HPDE6-E6E7 (cell line): ENCODE measurements around the gene SLC1A2.

ENCODE experiments used
- DNase-seq: peaks from one replicate; pipeline ENCODE4 v3.0.0; 2011; ENCODE audit warnings: missing footprints; ENCODE audit errors: extremely low spot score

SLC1A2 gene

GRCh38 chr11:35349897-35350296 is 69.5 kb downstream of the SLC1A2 start:
- DNase-seq: no peak

DNA sequence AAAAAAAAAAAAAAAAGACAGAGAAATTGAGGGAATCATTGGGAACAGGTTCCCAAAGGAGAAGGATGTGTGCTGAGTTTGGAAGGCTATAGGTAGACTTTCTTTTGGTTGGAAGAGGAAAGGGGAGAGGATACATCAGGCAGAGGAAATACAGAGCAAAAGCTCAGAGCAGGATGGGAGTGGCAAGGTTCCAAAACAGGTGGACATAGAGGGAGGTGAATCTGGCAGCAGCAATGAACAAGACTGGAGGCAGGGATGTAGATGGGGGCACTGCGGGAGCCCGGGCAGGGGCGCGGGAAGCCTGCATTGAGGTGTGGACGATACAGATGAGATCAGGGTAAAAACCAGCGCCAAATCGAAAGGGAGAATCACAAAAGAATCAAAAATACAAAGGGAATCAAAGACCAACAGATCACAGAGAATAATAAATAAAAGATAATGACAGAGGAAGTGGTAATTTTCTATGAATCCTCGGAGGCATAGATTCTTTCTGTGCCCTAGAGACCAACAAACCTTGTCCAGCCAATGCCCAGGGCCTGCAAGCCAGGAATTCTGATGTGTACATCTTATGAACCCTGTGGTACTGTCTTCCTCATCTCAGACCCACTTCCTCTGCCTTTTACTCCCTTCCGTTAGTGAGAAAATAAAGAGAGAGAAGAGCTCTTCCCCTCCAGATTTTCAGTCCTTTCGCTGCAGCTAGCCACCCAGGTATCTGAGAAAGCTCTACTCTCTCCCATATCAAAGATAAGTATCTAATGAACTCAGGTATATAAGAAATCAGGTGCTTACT is 70.3 kb downstream of the SLC1A2 start:
- no peak for DNase-seq

GRCh38 chr11:35347921-35348331 is 71.4 kb downstream of the SLC1A2 start:
- DNase-seq: no peak

GRCh38 chr11:35347173-35347878 is 72.0 kb downstream of the SLC1A2 start:
- DNase-seq: no peak

- DNase-seq: no peak
Measured at GRCh38 chr11:35346472-35347156, 72.7 kb downstream of the SLC1A2 start.

- DNase-seq: no peak
Measured at GRCh38 chr11:35344681-35345574, 74.4 kb downstream of the SLC1A2 start.

DNA sequence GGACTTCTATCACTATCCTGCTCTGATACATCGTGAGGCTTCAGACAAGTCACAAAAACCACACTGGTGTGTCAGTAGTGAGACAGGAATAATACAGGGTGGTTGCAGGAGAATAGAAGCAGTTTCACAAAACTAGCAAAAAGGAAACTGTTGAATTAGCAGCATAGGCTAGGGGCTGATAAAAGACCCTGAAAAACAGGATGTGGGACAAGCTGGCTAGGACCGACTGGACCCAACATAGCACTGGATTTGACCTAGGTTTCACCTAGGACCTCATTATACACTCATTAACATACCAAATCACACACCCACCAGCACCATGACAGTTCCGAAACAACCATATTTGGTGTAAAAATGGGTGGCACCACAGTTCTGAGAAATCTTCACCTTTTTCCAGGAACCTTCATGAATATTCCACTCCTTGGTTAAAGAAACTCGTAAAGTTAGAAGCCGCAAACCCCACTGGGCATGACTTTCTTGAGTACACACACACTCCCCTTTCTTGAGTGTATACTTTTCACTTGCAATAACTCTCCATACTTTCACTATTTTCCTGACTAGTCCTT is 76.2 kb downstream of the SLC1A2 start:
- DNase-seq: no peak

GRCh38 chr11:35340715-35341114 is 78.6 kb downstream of the SLC1A2 start:
- DNase-seq: no peak

DNA sequence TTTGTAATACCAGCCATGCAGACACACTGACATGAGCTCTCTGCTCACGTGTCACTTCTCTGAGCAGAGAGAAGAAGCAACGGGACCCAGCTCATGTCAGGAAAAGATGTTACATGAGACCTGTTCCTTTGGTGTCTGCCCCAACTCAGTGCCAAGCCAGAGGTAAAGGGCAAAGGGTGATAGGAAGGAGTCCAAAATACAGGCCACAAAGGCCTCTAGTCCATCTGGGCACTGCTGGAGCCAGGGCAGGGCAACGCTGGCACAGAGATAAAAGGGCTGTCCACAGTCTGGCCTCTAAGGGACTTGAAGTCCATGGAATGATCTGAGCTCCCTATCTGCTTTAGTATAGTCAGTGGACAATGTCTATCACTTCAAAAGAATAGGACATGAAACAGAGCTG is 79.3 kb downstream of the SLC1A2 start:
- DNase-seq: no peak

DNA sequence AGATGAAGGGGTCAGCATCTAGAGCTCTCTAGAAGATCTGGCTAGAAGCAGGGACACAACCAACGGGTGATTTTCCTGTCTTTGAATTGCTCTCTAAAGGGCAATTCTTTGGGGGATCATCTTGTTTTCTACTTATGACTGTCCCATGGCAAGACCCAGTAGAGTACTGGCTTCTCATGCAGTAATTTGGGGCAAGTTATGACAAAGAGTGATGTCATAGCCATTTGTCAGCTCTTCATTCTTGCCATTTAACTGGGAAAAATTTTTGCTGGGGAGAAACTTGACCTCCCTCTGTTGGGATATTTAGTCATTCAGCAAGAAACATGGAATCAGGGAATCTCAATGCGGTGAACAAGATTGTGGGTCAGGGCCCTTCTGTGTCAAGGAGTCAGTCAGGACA is 80.4 kb downstream of the SLC1A2 start:
- no peak for DNase-seq

- DNase-seq: no peak
Measured at GRCh38 chr11:35337914-35338305, 81.4 kb downstream of the SLC1A2 start.

- DNase-seq: peak; percentile 93
Measured at GRCh38 chr11:35337136-35337913, 82.0 kb downstream of the SLC1A2 start.

DNA sequence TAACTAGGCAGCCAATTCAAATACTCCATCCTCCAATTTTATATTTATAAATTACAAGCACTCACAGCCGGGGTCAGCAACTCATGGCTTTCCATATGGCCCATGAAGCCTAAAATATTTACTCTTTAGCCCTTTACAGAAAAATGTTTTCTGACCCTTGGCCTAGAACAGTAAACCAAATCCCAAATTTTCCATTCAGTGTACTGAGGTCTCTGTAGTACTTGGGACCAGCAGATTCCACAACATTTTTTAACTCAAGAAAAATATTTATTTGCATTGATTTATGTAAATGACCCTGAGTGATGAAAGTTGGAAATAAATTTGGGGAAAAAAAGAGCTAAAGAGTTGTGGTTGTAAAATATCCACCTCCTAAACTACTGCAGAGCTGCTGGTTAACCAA is 82.6 kb downstream of the SLC1A2 start:
- DNase-seq: no peak

- DNase-seq: no peak
Measured at GRCh38 chr11:35335226-35335625, 84.1 kb downstream of the SLC1A2 start.

DNA sequence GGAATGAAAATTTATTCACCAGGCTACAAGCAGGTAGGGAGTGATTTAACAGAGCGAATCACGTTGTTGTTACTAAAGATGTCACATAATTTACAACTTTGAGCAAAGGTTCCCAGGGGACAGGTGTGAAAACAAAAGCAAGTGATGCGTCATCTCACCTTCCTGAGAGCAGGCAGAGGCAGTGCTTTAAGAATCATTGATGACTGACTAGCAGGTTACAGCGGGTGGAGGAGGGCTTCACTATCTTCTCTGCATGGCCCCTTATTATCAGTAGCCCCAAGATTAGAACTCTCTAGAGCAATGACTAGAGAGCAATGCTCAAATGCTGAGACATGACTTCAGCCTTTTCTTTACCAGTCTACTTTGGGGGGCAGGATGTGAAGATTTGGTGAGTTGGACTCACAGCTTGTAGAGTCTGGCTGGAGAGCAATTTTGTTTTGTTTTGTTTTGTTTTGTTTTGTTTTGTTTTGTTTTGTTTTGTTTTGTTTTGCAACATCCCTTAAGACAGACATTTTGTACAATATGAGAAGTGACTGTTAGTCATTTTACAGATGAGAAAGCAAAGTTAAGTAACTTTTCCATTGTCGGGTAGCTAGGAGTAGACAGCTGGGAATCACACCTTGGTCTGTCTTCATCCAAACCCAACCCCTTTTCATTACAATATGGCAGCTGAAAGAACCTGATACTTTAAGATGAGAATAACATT is 84.8 kb downstream of the SLC1A2 start:
- DNase-seq: peak; percentile 45

DNA sequence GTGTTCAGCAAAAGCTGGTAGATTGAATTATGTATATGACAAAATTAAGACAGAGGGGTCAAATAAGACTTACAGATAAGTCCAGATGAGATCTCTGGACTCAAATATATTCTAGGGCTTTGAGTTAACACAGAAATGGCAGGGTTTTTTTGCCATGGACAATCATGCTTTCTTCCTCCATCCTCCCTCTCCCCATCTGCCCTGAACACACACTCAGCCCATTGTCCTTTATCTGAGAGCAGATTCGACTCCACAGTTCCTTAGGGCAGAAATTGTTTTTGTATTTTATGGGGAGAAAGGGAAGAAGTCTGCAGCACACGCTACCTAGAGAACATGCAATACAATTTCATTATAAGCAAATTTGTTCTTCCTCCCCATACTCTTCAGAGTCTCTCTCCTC is 86.8 kb downstream of the SLC1A2 start:
- no peak for DNase-seq

DNA sequence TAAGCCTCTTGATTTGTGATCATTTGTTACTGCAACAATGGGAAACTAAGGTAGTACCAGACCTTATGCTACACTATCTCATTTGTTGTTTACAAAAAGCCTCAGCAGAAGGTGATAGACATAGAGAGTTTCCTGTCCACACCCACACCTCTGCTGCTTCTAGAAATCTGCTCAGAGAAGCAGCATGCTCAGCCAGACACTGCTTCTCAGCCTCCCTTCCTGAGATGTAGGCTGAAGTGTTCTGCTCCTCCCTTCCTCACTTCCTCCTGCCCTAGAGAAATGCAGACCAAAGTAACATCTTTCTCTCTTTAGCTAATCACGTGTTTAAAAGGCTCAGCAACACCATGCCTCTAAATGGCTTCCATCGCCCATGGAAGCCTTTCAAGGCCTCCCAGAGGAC is 88.4 kb downstream of the SLC1A2 start:
- no peak for DNase-seq

DNA sequence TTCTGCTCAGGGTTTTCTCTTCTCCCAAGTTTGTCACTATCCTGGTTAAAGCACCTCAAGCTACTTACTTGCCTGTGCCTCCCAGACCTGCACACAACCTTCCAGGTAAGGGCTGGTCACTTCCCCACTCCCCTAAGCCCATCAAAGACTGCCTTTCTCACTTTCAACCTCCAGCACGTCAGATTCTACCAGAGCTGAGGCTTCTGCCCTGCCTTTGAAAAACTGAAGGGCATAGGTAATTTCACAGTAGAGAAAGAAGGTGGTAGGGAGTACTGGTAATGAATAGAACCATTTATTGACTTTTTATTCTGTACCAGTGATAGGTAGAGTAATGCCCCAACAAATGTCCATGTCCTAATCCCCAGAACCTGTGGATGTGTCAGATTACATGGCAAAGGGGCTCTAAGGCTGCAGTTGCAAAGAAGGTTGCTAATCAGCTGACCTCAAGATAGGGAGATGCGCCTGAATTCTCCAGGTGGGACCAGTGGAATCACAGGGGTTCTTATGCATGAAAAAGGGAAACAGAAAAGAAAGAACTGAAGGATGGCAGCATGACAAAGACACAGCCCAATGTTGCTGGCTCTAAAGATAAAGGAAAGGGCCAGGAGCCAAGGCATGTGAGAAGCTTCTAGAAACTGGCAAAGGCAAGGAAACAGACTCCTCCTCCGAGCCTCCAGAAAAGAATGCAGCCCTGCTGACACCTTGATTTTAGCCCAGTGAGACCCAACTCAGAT is 89.0 kb downstream of the SLC1A2 start:
- no peak for DNase-seq

GRCh38 chr11:35327829-35328228 is 91.5 kb downstream of the SLC1A2 start:
- DNase-seq: no peak
